PC-3 (cell line): Measurements from ENCODE around the gene MARCKSL1.

Source experiments
- EZH2 ChIP-seq: fragments of 300-600 bp; sonication (generic); IDR thresholded peaks from one replicate; pipeline ENCODE4 v1.6.1; 2017; ENCODE audit warnings: antibody characterized with exemption, mild to moderate bottlenecking, low read length; ENCODE audit not compliant: unreplicated experiment
- EZH2phosphoT487 ChIP-seq: fragments of 300-600 bp; sonication (generic); IDR thresholded peaks from 2 replicates; pipeline ENCODE4 v1.6.1; 2018; ENCODE audit warnings: mild to moderate bottlenecking, antibody characterized with exemption, low read length, borderline replicate concordance
- TF ChIP-seq, protein P1 (sequence below): fragments of 300-600 bp; sonication (generic); conservative IDR thresholded peaks from 2 replicates; pipeline ENCODE4 v1.5.1; 2017; ENCODE audit warnings: antibody characterized with exemption, low read depth, mild to moderate bottlenecking, low read length

DNA sequence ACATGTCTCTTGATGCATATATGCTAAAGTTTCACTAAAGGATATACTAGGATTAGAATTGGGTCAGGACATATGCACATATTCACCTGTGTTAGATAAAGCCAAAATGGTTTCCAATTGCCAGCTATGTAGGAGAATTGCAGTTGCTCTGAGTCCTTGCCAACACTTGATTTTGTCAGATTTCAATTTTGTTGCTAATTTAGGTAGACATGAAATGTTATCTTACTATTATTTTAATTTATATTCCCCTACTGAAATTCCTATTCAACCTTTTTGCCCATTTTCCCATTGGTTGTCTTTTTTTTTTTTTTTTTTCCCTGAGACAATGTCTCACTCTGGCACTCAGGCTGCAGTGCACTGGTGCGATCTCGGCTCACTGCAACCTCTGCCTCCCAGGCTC lies 30.7 kb downstream of the MARCKSL1 start:
- TF ChIP-seq, protein P1, sequence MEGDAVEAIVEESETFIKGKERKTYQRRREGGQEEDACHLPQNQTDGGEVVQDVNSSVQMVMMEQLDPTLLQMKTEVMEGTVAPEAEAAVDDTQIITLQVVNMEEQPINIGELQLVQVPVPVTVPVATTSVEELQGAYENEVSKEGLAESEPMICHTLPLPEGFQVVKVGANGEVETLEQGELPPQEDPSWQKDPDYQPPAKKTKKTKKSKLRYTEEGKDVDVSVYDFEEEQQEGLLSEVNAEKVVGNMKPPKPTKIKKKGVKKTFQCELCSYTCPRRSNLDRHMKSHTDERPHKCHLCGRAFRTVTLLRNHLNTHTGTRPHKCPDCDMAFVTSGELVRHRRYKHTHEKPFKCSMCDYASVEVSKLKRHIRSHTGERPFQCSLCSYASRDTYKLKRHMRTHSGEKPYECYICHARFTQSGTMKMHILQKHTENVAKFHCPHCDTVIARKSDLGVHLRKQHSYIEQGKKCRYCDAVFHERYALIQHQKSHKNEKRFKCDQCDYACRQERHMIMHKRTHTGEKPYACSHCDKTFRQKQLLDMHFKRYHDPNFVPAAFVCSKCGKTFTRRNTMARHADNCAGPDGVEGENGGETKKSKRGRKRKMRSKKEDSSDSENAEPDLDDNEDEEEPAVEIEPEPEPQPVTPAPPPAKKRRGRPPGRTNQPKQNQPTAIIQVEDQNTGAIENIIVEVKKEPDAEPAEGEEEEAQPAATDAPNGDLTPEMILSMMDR, result no peak
- TF ChIP-seq EZH2, result no peak
- TF ChIP-seq EZH2phosphoT487, result no peak
